Endothelial cell of umbilical vein (primary cell): ENCODE measurements around the gene CDCA5. TPM values are rescaled to one million over a fixed set of nuclear protein-coding genes. Genes with fewer than 3 reads are reported as not detected.

Experiments
- BruUV-seq: library from RNA; stranded (reverse); fragments of 400-500 nt; replicated peaks from 2 replicates; lab custom pipeline; 2021; lab: Mats Ljungman, UMichigan
- CTCF ChIA-PET: fragments of 300-600, 350-600 bp; sonication (Branson Sonifier 250); formaldehyde crosslinking; loops from one replicate; lab custom pipeline; 2021; ENCODE audit warnings: antibody characterized with exemption, inconsistent platforms; lab: Charles Lee
- POLR2A ChIA-PET: fragments of 300-600, 350-600 bp; sonication (Branson Sonifier 250); formaldehyde crosslinking; loops from one replicate; lab custom pipeline; 2021; ENCODE audit warnings: antibody characterized with exemption, inconsistent platforms; lab: Charles Lee
- DNase-seq: peaks from one replicate; pipeline ENCODE4 v3.0.0-alpha.2; 2011; ENCODE audit warnings: low read depth, low spot score
- FAIRE-seq: peaks from 2 replicates; lab custom pipeline; 2011; peaks lifted over from hg19 to GRCh38; lab: Jason Lieb, UNC
- H2AFZ ChIP-seq: 2 replicates; pipeline ENCODE4 v1.6.0; 2012; ENCODE audit warnings: low read depth, low read length, control low read depth, inconsistent platforms
- H3K27ac ChIP-seq: 2 replicates; pipeline ENCODE4 v1.5.1; 2011; ENCODE audit warnings: low read depth, mild to moderate bottlenecking, control low read depth, low read length, moderate library complexity; ENCODE audit not compliant: insufficient read depth
- H3K27me3 ChIP-seq, 2 experiments: 2 replicates each; pipeline versions ENCODE4 v1.6.0 to v1.6.1; 2011; ENCODE audit warnings: low read length in 2 of 2, mixed read lengths in 1 of 2; ENCODE audit not compliant: control insufficient read depth in 2 of 2, insufficient read depth in 2 of 2
- H3K36me3 ChIP-seq, 2 experiments: 2 replicates in 1 of 2; 3 replicates in 1 of 2; pipeline ENCODE4 v1.5.1; 2011; ENCODE audit warnings: low read length in 2 of 2, mild to moderate bottlenecking in 1 of 2, moderate library complexity in 1 of 2; ENCODE audit not compliant: control insufficient read depth in 2 of 2, insufficient read depth in 2 of 2; ENCODE audit errors: extremely low read depth in 1 of 2
- H3K4me1 ChIP-seq: 3 replicates; pipeline ENCODE4 v1.5.1; 2011; ENCODE audit warnings: mild to moderate bottlenecking, low read length; ENCODE audit not compliant: control insufficient read depth, insufficient read depth; ENCODE audit errors: extremely low read depth
- H3K4me2 ChIP-seq: 2 replicates; pipeline ENCODE4 v1.6.1; 2011; ENCODE audit warnings: low read length, control low read depth, mixed read lengths; ENCODE audit not compliant: insufficient read depth
- H3K4me3 ChIP-seq, 3 experiments: fragments of 200-600 bp in 1 of 3; sonication (generic), shearing (Covaris generic) in 1 of 3; replicated peaks in 1 of 3; 2 replicates each; pipeline ENCODE4 v1.5.1; 2011 to 2016; ENCODE audit warnings: control low read depth in 3 of 3, low read length in 3 of 3, mild to moderate bottlenecking in 2 of 3, inconsistent platforms in 1 of 3, low read depth in 1 of 3, moderate library complexity in 1 of 3; ENCODE audit not compliant: insufficient read depth in 1 of 3
- H3K79me2 ChIP-seq: 2 replicates; pipeline ENCODE4 v1.6.0; 2012; ENCODE audit warnings: low read length, inconsistent platforms; ENCODE audit not compliant: control insufficient read depth, insufficient read depth
- H3K9ac ChIP-seq: replicated peaks from 2 replicates; pipeline ENCODE3; 2011; ENCODE audit warnings: low read length, control low read depth; ENCODE audit not compliant: insufficient read depth; ENCODE audit errors: extremely low read depth
- H3K9me1 ChIP-seq: replicated peaks from 3 replicates; pipeline ENCODE4 v1.6.0; 2011; ENCODE audit warnings: mild to moderate bottlenecking, low read length; ENCODE audit not compliant: control insufficient read depth, insufficient read depth; ENCODE audit errors: extremely low read depth
- H3K9me3 ChIP-seq: replicated peaks from 2 replicates; pipeline ENCODE4 v1.5.1; 2012; ENCODE audit warnings: low read length, inconsistent platforms; ENCODE audit not compliant: control insufficient read depth, insufficient read depth
- H4K20me1 ChIP-seq: replicated peaks from 2 replicates; pipeline ENCODE3; 2011; ENCODE audit warnings: mild to moderate bottlenecking, low read length; ENCODE audit not compliant: control insufficient read depth, insufficient read depth; ENCODE audit errors: extremely low read depth
- EZH2 ChIP-seq: IDR thresholded peaks from 2 replicates; pipeline ENCODE4 v1.6.1; 2012; ENCODE audit warnings: borderline replicate concordance, low read depth, mild to moderate bottlenecking, moderate library complexity, low read length, inconsistent platforms; ENCODE audit not compliant: severe bottlenecking
- FOS ChIP-seq: IDR thresholded peaks from 2 replicates; pipeline ENCODE4 v1.6.1; 2011; ENCODE audit warnings: mild to moderate bottlenecking, low read length, moderate library complexity, borderline replicate concordance; ENCODE audit not compliant: insufficient read depth
- GATA2 ChIP-seq: IDR thresholded peaks from 2 replicates; pipeline ENCODE4 v1.7.0; 2011; ENCODE audit warnings: low read depth, mild to moderate bottlenecking, moderate library complexity, mixed read lengths, low read length; ENCODE audit not compliant: insufficient read length, insufficient read depth
- JUN ChIP-seq: IDR thresholded peaks from 2 replicates; pipeline ENCODE4 v1.6.1; 2011; ENCODE audit warnings: borderline replicate concordance, low read depth; ENCODE audit not compliant: insufficient read length, insufficient read depth
- MYC ChIP-seq: IDR thresholded peaks from one replicate; pipeline ENCODE4 v1.6.1; 2011; ENCODE audit warnings: mild to moderate bottlenecking, low read depth, low read length
- POLR2A ChIP-seq: IDR thresholded peaks from 2 replicates; pipeline ENCODE4 v1.6.1; 2012; ENCODE audit warnings: low read depth, mild to moderate bottlenecking, control low read depth, low read length
- POLR2AphosphoS5 ChIP-seq: IDR thresholded peaks from 2 replicates; pipeline ENCODE4 v1.6.1; 2012; ENCODE audit warnings: low read depth, mild to moderate bottlenecking, control low read depth, low read length, moderate library complexity; ENCODE audit not compliant: insufficient read depth
- dilution Hi-C: fragments of 300-500 bp; cut with MboI; formaldehyde crosslinking; loops from one replicate; pipeline ENCODE4 v1.15.0; 2019; ENCODE audit warnings: low sequenced_read_pairs; ENCODE audit not compliant: extremely low pct_ligation_motif_present
- intact Hi-C: fragments of 100-400 bp; cut with micrococcal nuclease; formaldehyde crosslinking; loops from one replicate; pipeline ENCODE4 v1.10.0; 2022
- polyA plus RNA-seq, 4 experiments: library from polyadenylated mRNA; depleted of rRNA in 3 of 4; stranded (reverse) in 3 of 4; unstranded in 1 of 4; fragments of >200 nt; gene quantifications; 2 replicates each; pipeline versions ENCODE4 v1.2.1 to v1.2.3, GENCODE V29; 2011 to 2012; ENCODE audit warnings: missing spikeins in 1 of 4
- total RNA-seq: library from RNA; stranded (reverse); gene quantifications from 2 replicates; pipeline ENCODE4 v1.2.3, GENCODE V29; 2021
- TF ChIP-seq, protein P1 (sequence below), 2 donors: IDR thresholded peaks; 1 replicate in 1 of 2; 2 replicates in 1 of 2; pipeline ENCODE4 v1.5.1; 2011; ENCODE audit warnings: low read length in 2 of 2, mild to moderate bottlenecking in 2 of 2, moderate library complexity in 2 of 2, control low read depth in 1 of 2, inconsistent platforms in 1 of 2, low read depth in 1 of 2; ENCODE audit not compliant: insufficient read depth in 1 of 2; ENCODE audit errors: extremely low read depth in 1 of 2
- TF ChIP-seq, protein P2 (sequence below): IDR thresholded peaks from 2 replicates; pipeline ENCODE4 v1.6.1; 2011; ENCODE audit not compliant: insufficient read depth, insufficient read length

The CDCA5 gene
- total and polyA plus RNA-seq, 2 donors (not counting 3 experiments of a cell fraction or from before 2014, with no cell fraction given), result 16.4 to 35.7 TPM

DNA sequence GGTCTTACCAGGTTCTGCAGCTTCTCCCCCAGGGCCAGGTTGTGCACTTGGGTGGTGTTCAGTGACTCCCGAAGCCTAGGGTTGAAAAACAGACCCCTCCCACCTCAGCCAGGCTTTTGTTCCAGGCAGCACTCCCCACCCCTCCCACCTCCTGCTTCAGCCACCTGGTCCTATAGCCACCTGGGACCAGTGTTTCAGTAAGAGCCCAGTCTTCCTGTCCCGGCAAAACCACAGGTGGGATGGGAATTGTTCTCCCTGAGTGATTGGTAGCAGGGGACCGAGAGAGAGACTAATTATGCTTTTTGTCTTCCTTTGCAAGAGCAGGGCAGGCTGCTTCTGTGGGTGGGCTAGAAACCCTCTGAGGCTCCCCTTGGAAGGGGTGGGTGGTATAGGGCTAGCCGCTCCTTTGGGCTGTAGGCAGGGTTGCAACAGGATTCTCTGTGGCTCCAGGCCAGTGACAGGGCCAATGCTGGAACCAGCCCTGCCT is 17.0 kb downstream of the CDCA5 start:
- Histone ChIP-seq H3K4me3 (no peak overlapping the region), H3K79me2 (no peaks in the 10 kb centered on the region), H4K20me1 (no peaks in the 10 kb centered on the region), H3K9me1 (no peaks in the 10 kb centered on the region), H3K4me1 (no peaks in the 10 kb centered on the region), H3K36me3 (no peaks in the 10 kb centered on the region), H2AFZ (no peak overlapping the region), H3K27ac (no peak overlapping the region), H3K9ac (no peak overlapping the region), H3K9me3 (no peaks in the 10 kb centered on the region), H3K4me2 (no peak overlapping the region), H3K27me3 (no peaks in the 10 kb centered on the region)
- BruUV-seq, result no TSS peak
- TF ChIP-seq, protein P1, sequence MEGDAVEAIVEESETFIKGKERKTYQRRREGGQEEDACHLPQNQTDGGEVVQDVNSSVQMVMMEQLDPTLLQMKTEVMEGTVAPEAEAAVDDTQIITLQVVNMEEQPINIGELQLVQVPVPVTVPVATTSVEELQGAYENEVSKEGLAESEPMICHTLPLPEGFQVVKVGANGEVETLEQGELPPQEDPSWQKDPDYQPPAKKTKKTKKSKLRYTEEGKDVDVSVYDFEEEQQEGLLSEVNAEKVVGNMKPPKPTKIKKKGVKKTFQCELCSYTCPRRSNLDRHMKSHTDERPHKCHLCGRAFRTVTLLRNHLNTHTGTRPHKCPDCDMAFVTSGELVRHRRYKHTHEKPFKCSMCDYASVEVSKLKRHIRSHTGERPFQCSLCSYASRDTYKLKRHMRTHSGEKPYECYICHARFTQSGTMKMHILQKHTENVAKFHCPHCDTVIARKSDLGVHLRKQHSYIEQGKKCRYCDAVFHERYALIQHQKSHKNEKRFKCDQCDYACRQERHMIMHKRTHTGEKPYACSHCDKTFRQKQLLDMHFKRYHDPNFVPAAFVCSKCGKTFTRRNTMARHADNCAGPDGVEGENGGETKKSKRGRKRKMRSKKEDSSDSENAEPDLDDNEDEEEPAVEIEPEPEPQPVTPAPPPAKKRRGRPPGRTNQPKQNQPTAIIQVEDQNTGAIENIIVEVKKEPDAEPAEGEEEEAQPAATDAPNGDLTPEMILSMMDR (IDR thresholded peaks at IDR 0.05; ENCODE audit: extremely low read depth in 1 of 2, insufficient read depth in 1 of 2, low read depth in 1 of 2, low read length in 2 of 2), result no peak
- TF ChIP-seq POLR2A (no peak), POLR2AphosphoS5 (no peak)
- CTCF ChIA-PET, result interaction anchor here (1.0 kb wide), 1 partner anchor 8 kb away, joined by 3 read pairs; the partner anchor contains the start of gene NAALADL1
- POLR2A ChIA-PET, result interaction anchor here (0.5 to 0.6 kb wide), 2 partner anchors 188 to 264 kb away, joined by 6 to 12 read pairs; no protein-coding TSS in a partner anchor
- FAIRE-seq (no peak), DNase-seq (no peak)
- intact Hi-C loops (no loop called here), dilution Hi-C loops (no loop called here)

DNA sequence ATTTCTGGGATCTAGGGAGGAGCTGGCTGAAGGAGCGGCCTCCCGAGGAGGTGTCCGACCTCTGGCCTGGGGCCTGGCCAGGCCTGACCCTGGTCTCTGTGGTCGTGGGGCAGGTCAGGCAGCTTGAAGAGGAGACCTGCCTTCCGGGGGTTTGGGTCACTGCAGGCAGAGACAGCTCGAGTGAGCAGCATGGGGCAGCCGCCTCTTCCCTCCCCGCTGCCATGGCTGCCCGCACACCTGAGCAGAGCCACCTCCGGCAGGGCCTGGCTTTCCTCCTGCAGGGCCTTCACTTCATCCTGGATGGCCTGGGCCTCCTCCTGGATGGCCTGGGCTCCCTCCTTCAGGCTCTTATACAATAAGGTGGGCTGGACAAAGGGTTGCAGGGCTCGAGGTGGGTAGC is 17.5 kb downstream of the CDCA5 start:
- H3K79me2 ChIP-seq, result no peaks in the 10 kb centered on the region
- dilution Hi-C loops (no loop called here), intact Hi-C loops (no loop called here)
- H3K27ac ChIP-seq, result no peak overlapping the region
- no TSS peak for BruUV-seq
- no peaks in the 10 kb centered on the region for H3K9me3 ChIP-seq
- no peaks in the 10 kb centered on the region for H3K4me1 ChIP-seq
- no peak overlapping the region for H3K4me3 ChIP-seq
- H3K9me1 ChIP-seq, result no peaks in the 10 kb centered on the region
- ChIA-PET POLR2A (interaction anchor here (0.5 to 0.6 kb wide), 2 partner anchors 188 to 265 kb away, joined by 6 to 12 read pairs; no protein-coding TSS in a partner anchor), CTCF (no interaction called here)
- H3K4me2 ChIP-seq, result no peak overlapping the region
- DNase-seq (no peak), FAIRE-seq (no peak)
- H3K9ac ChIP-seq, result no peak overlapping the region
- H4K20me1 ChIP-seq, result no peaks in the 10 kb centered on the region
- no peaks in the 10 kb centered on the region for H3K36me3 ChIP-seq
- no peak overlapping the region for H2AFZ ChIP-seq
- no peaks in the 10 kb centered on the region for H3K27me3 ChIP-seq
- TF ChIP-seq, protein P1 (IDR thresholded peaks at IDR 0.05; ENCODE audit: extremely low read depth in 1 of 2, insufficient read depth in 1 of 2, low read depth in 1 of 2, low read length in 2 of 2), result no peak
- TF ChIP-seq POLR2AphosphoS5, result no peak
- TF ChIP-seq JUN, result no peak
- TF ChIP-seq MYC, result no peak
- no peak for TF ChIP-seq FOS
- TF ChIP-seq, protein P2, sequence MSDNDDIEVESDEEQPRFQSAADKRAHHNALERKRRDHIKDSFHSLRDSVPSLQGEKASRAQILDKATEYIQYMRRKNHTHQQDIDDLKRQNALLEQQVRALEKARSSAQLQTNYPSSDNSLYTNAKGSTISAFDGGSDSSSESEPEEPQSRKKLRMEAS, result no peak
- no peak for TF ChIP-seq POLR2A
- no peak for TF ChIP-seq GATA2
- TF ChIP-seq EZH2, result no peak
